Measurements from ENCODE around the gene ABCG1.

ABCG1 gene

DNA sequence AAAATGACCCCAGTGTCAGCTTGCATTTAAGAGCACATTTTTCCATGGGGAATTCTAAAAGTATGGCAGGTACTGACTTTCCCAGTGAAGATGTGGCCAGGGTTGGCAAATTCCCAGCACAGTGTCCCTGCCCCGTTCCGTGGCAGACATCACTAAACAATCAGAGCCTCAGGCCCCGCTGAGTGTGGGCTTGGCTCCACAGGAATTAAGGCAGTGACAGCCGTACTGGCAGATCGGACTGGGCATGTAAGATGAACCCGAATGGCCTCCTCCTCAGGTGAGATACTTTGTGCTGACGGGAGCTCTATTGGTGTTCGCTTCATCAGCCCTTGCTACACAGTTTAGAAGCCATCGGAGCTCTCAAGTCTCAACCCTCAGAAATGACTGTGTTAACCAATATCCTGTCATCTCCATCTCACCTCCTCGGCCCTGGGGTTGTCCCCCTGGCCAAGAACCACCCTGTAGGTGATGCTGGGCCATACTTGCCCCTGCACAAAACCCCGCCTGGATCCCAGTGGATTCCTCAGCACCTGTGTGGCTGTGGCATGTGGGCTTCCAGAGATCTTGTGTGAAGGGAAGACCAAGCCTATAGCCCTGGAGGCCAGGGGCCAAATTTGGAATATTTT, 29.0 kb upstream of the ABCG1 start:
- Histone ChIP-seq H3K9me3 (replicated peaks in 1 of 2; ENCODE audit: control insufficient read depth in 2 of 2, insufficient read depth in 1 of 2, low read depth in 1 of 2, low read length in 2 of 2) (peaks cover 0 to 2% of the 10 kb centered on the region in 2 donors), H3K4me3 (ENCODE audit: low read length in 2 of 2) (no peak overlapping the region), H2AFZ (ENCODE audit: low read length) (no peak overlapping the region), H2BK15ac (ENCODE audit: low read length) (no peak overlapping the region), H3K4me1 (ENCODE audit: control insufficient read depth in 2 of 2, insufficient read depth in 1 of 2, low read depth in 1 of 2, low read length in 2 of 2) (peaks cover 0 to 2% of the 10 kb centered on the region in 2 donors), H3K18ac (ENCODE audit: low read length) (no peak overlapping the region), H3K23ac (ENCODE audit: low read depth, low read length, poor library complexity) (no peak overlapping the region), H2BK120ac (ENCODE audit: low read depth, low read length) (no peak overlapping the region), H2AK5ac (ENCODE audit: low read depth, low read length) (no peak overlapping the region), H3K9ac (ENCODE audit: low read depth, low read length, poor library complexity) (no peak overlapping the region), H3K14ac (ENCODE audit: low read length) (no peak overlapping the region), H2BK12ac (ENCODE audit: low read length) (no peak overlapping the region), H3K36me3 (replicated peaks in 1 of 2; ENCODE audit: control insufficient read depth in 2 of 2, insufficient read depth in 2 of 2, low read length in 2 of 2) (no peaks in the 10 kb centered on the region), H3K27me3 (ENCODE audit: control insufficient read depth in 3 of 3, insufficient read depth in 3 of 3, low read depth in 1 of 3, low read length in 3 of 3) (no peaks in the 10 kb centered on the region), H3K27ac (replicated peaks; ENCODE audit: low read length) (no peak overlapping the region), H4K8ac (ENCODE audit: low read depth, low read length) (no peak overlapping the region), H4K91ac (ENCODE audit: low read depth, low read length, poor library complexity) (no peak overlapping the region), H3K4ac (ENCODE audit: low read length) (no peak overlapping the region), H2BK5ac (ENCODE audit: low read length) (no peak overlapping the region), H3K4me2 (ENCODE audit: insufficient read depth, low read length, poor library complexity, severe bottlenecking) (no peak overlapping the region), H3K79me1 (ENCODE audit: low read depth, low read length) (no peaks in the 10 kb centered on the region)
- WGBS, 2 donors (ENCODE audit: extremely low coverage in 2 of 2, insufficient read length in 2 of 2, insufficient replicate concordance in 1 of 2): no CpG with 5 or more reads among the region's 11 CpGs
- DNase-seq (ENCODE audit: low spot score): no peak

- no peaks in the 10 kb centered on the region for H3K27me3 ChIP-seq (ENCODE audit: control insufficient read depth in 3 of 3, insufficient read depth in 3 of 3, low read depth in 1 of 3, low read length in 3 of 3)
These were observed 28.5 kb upstream of the ABCG1 start for GRCh38 chr21:42190486-42190863.

DNA sequence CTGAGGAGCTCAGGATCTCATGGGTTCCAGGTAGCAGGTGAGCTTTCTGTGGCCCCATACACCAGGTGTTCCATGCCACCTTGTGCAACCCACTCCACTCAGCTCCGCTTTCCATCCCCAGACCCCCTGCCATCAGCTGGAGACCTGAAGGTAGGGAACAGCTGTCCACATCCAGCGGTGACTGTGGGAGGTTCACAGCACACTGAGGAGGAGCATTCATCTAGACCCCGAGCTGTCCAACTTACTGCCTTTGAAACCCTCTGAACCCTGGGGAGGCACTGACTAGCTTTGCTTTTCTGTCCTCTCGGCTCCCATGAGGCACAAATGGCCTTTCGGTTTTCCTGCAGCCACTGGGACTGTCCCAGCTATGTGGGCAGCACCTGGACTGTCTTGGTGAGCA, 27.9 kb upstream of the ABCG1 start:
- Histone ChIP-seq H3K14ac (ENCODE audit: low read length) (no peak overlapping the region), H2BK15ac (ENCODE audit: low read length) (no peak overlapping the region), H3K27me3 (ENCODE audit: control insufficient read depth in 3 of 3, insufficient read depth in 3 of 3, low read depth in 1 of 3, low read length in 3 of 3) (no peaks in the 10 kb centered on the region), H3K23ac (ENCODE audit: low read depth, low read length, poor library complexity) (no peak overlapping the region), H2BK12ac (ENCODE audit: low read length) (no peak overlapping the region), H3K36me3 (replicated peaks in 1 of 2; ENCODE audit: control insufficient read depth in 2 of 2, insufficient read depth in 2 of 2, low read length in 2 of 2) (no peaks in the 10 kb centered on the region), H2AK5ac (ENCODE audit: low read depth, low read length) (no peak overlapping the region), H2AFZ (ENCODE audit: low read length) (no peak overlapping the region), H4K91ac (ENCODE audit: low read depth, low read length, poor library complexity) (no peak overlapping the region), H3K4me1 (ENCODE audit: control insufficient read depth in 2 of 2, insufficient read depth in 1 of 2, low read depth in 1 of 2, low read length in 2 of 2) (peaks cover 0 to 2% of the 10 kb centered on the region in 2 donors), H2BK120ac (ENCODE audit: low read depth, low read length) (no peak overlapping the region), H3K27ac (replicated peaks; ENCODE audit: low read length) (no peak overlapping the region), H3K4me2 (ENCODE audit: insufficient read depth, low read length, poor library complexity, severe bottlenecking) (no peak overlapping the region), H2BK5ac (ENCODE audit: low read length) (no peak overlapping the region), H3K9me3 (replicated peaks in 1 of 2; ENCODE audit: control insufficient read depth in 2 of 2, insufficient read depth in 1 of 2, low read depth in 1 of 2, low read length in 2 of 2) (peaks cover 0 to 2% of the 10 kb centered on the region in 2 donors), H3K18ac (ENCODE audit: low read length) (no peak overlapping the region), H3K79me1 (ENCODE audit: low read depth, low read length) (no peaks in the 10 kb centered on the region), H4K8ac (ENCODE audit: low read depth, low read length) (no peak overlapping the region), H3K9ac (ENCODE audit: low read depth, low read length, poor library complexity) (no peak overlapping the region), H3K4me3 (ENCODE audit: low read length in 2 of 2) (no peak overlapping the region), H3K4ac (ENCODE audit: low read length) (no peak overlapping the region)
- no peak for DNase-seq (ENCODE audit: low spot score)
- no CpG with 5 or more reads among the region's 5 CpGs for WGBS, 2 donors (ENCODE audit: extremely low coverage in 2 of 2, insufficient read length in 2 of 2, insufficient replicate concordance in 1 of 2)

More at GRCh38 chr21:42190486-42190863, 28.5 kb upstream of the ABCG1 start:
- H2AK5ac ChIP-seq (ENCODE audit: low read depth, low read length): no peak overlapping the region
- no peak overlapping the region for H2BK15ac ChIP-seq (ENCODE audit: low read length)
- no peak overlapping the region for H4K8ac ChIP-seq (ENCODE audit: low read depth, low read length)
- H3K79me1 ChIP-seq (ENCODE audit: low read depth, low read length): no peaks in the 10 kb centered on the region
- no peak overlapping the region for H3K23ac ChIP-seq (ENCODE audit: low read depth, low read length, poor library complexity)
- WGBS, 2 donors (ENCODE audit: extremely low coverage in 2 of 2, insufficient read length in 2 of 2, insufficient replicate concordance in 1 of 2): no CpG with 5 or more reads among the region's 8 CpGs
- H4K91ac ChIP-seq (ENCODE audit: low read depth, low read length, poor library complexity): no peak overlapping the region
- no peak overlapping the region for H3K27ac ChIP-seq (replicated peaks; ENCODE audit: low read length)
- no peak for DNase-seq (ENCODE audit: low spot score)
- no peak overlapping the region for H3K18ac ChIP-seq (ENCODE audit: low read length)
- H3K9me3 ChIP-seq (replicated peaks in 1 of 2; ENCODE audit: control insufficient read depth in 2 of 2, insufficient read depth in 1 of 2, low read depth in 1 of 2, low read length in 2 of 2): peaks cover 0 to 2% of the 10 kb centered on the region in 2 donors
- no peak overlapping the region for H3K4me2 ChIP-seq (ENCODE audit: insufficient read depth, low read length, poor library complexity, severe bottlenecking)
- no peak overlapping the region for H2BK5ac ChIP-seq (ENCODE audit: low read length)
- H3K9ac ChIP-seq (ENCODE audit: low read depth, low read length, poor library complexity): no peak overlapping the region
- no peak overlapping the region for H3K4ac ChIP-seq (ENCODE audit: low read length)
- no peak overlapping the region for H3K4me3 ChIP-seq (ENCODE audit: low read length in 2 of 2)
- no peak overlapping the region for H2BK120ac ChIP-seq (ENCODE audit: low read depth, low read length)
- H2BK12ac ChIP-seq (ENCODE audit: low read length): no peak overlapping the region
- H3K4me1 ChIP-seq (ENCODE audit: control insufficient read depth in 2 of 2, insufficient read depth in 1 of 2, low read depth in 1 of 2, low read length in 2 of 2): peaks cover 0 to 2% of the 10 kb centered on the region in 2 donors
- no peaks in the 10 kb centered on the region for H3K36me3 ChIP-seq (replicated peaks in 1 of 2; ENCODE audit: control insufficient read depth in 2 of 2, insufficient read depth in 2 of 2, low read length in 2 of 2)
- H3K14ac ChIP-seq (ENCODE audit: low read length): no peak overlapping the region
- no peak overlapping the region for H2AFZ ChIP-seq (ENCODE audit: low read length)

GRCh38 chr21:42191696-42192595, 27.0 kb upstream of the ABCG1 start:
- H3K4ac ChIP-seq (ENCODE audit: low read length): no peak overlapping the region
- H3K27ac ChIP-seq (replicated peaks; ENCODE audit: low read length): no peak overlapping the region
- H4K8ac ChIP-seq (ENCODE audit: low read depth, low read length): no peak overlapping the region
- no peak overlapping the region for H4K91ac ChIP-seq (ENCODE audit: low read depth, low read length, poor library complexity)
- DNase-seq (ENCODE audit: low spot score): no peak
- no peak overlapping the region for H2AFZ ChIP-seq (ENCODE audit: low read length)
- no peak overlapping the region for H3K4me3 ChIP-seq (ENCODE audit: low read length in 2 of 2)
- H2BK15ac ChIP-seq (ENCODE audit: low read length): no peak overlapping the region
- no peak overlapping the region for H2BK120ac ChIP-seq (ENCODE audit: low read depth, low read length)
- WGBS, 2 donors (ENCODE audit: extremely low coverage in 2 of 2, insufficient read length in 2 of 2, insufficient replicate concordance in 1 of 2): no CpG with 5 or more reads among the region's 21 CpGs
- peak overlapping the region; percentile 43 for H2BK12ac ChIP-seq (ENCODE audit: low read length)
- no peak overlapping the region for H2AK5ac ChIP-seq (ENCODE audit: low read depth, low read length)
- H3K36me3 ChIP-seq (replicated peaks in 1 of 2; ENCODE audit: control insufficient read depth in 2 of 2, insufficient read depth in 2 of 2, low read length in 2 of 2): no peaks in the 10 kb centered on the region
- no peak overlapping the region for H2BK5ac ChIP-seq (ENCODE audit: low read length)
- H3K18ac ChIP-seq (ENCODE audit: low read length): peak overlapping the region; percentile 32
- H3K79me1 ChIP-seq (ENCODE audit: low read depth, low read length): no peaks in the 10 kb centered on the region
- no peak overlapping the region for H3K14ac ChIP-seq (ENCODE audit: low read length)
- H3K9me3 ChIP-seq (replicated peaks in 1 of 2; ENCODE audit: control insufficient read depth in 2 of 2, insufficient read depth in 1 of 2, low read depth in 1 of 2, low read length in 2 of 2): peaks cover 0 to 2% of the 10 kb centered on the region in 2 donors
- no peak overlapping the region for H3K4me2 ChIP-seq (ENCODE audit: insufficient read depth, low read length, poor library complexity, severe bottlenecking)
- H3K27me3 ChIP-seq (ENCODE audit: control insufficient read depth in 3 of 3, insufficient read depth in 3 of 3, low read depth in 1 of 3, low read length in 3 of 3): no peaks in the 10 kb centered on the region
- peaks cover 0 to 2% of the 10 kb centered on the region in 2 donors for H3K4me1 ChIP-seq (ENCODE audit: control insufficient read depth in 2 of 2, insufficient read depth in 1 of 2, low read depth in 1 of 2, low read length in 2 of 2)
- H3K9ac ChIP-seq (ENCODE audit: low read depth, low read length, poor library complexity): no peak overlapping the region
- no peak overlapping the region for H3K23ac ChIP-seq (ENCODE audit: low read depth, low read length, poor library complexity)

Measured in neuronal stem cell (in vitro differentiated cells).